ENCODE measurements around the gene DNAH17. TPM values are rescaled to one million over a fixed set of nuclear protein-coding genes. Genes with fewer than 3 reads are reported as not detected.

The DNAH17 gene
- polyA plus RNA-seq, 3 donors, result 0.01 to 0.51 (median 0.11) TPM

GRCh38 chr17:78458091-78458490, 119.1 kb downstream of the DNAH17 start:
- H3K36me3 ChIP-seq (replicated peaks in 1 of 2; ENCODE audit: control insufficient read depth in 1 of 2, insufficient read depth in 2 of 2, low read length in 2 of 2), result no peaks in the 10 kb centered on the region
- H3K79me2 ChIP-seq (ENCODE audit: insufficient read depth, low read length), result no peaks in the 10 kb centered on the region
- H3K4me1 ChIP-seq (ENCODE audit: control insufficient read depth in 1 of 2, insufficient read depth in 2 of 2, low read length in 2 of 2), result no peaks in the 10 kb centered on the region
- no peaks in the 10 kb centered on the region for H3K9me3 Mint-ChIP-seq
- no peaks in the 10 kb centered on the region for H3K36me3 Mint-ChIP-seq
- WGBS (ENCODE audit: insufficient coverage), result 95% methylated on average over 10 of the region's 10 CpGs
- H4K20me1 ChIP-seq (ENCODE audit: insufficient read depth, low read length), result no peaks in the 10 kb centered on the region
- H3K27me3 ChIP-seq (ENCODE audit: control insufficient read depth in 2 of 2, insufficient read depth in 2 of 2, low read length in 2 of 2), result no peaks in the 10 kb centered on the region
- H3K9me3 ChIP-seq (replicated peaks in 1 of 2; ENCODE audit: control insufficient read depth in 1 of 2, insufficient read depth in 1 of 2, low read length in 2 of 2), result no peaks in the 10 kb centered on the region
- H3K4me1 Mint-ChIP-seq, result no peaks in the 10 kb centered on the region
- H3K9ac ChIP-seq (ENCODE audit: insufficient read depth, low read length, poor library complexity, severe bottlenecking), result no peak overlapping the region
- no peak overlapping the region for H3K4me3 ChIP-seq (replicated peaks in 1 of 3; ENCODE audit: low read depth in 2 of 3, low read length in 3 of 3)
- peak overlapping the region in 1 of 7 donors; percentile 41 for H3K27ac Mint-ChIP-seq
- H2AFZ ChIP-seq (ENCODE audit: insufficient read depth, low read depth, low read length, poor library complexity, severe bottlenecking), result no peak overlapping the region
- DNase-seq, result no peak
- H3K27me3 Mint-ChIP-seq (ENCODE audit: low read depth in 3 of 3), result peaks cover 1 to 2% (median 1%) of the 10 kb centered on the region in 3 donors
- H3K4me3 Mint-ChIP-seq, result no peak overlapping the region
- H3K4me2 ChIP-seq (replicated peaks; ENCODE audit: extremely low read depth, low read length, poor library complexity, severe bottlenecking), result no peak overlapping the region
- no peak overlapping the region for H3K27ac ChIP-seq (ENCODE audit: low read depth in 1 of 2, low read length in 2 of 2)
- TF ChIP-seq CTCF (IDR thresholded peaks at IDR 0.05), result no peak
- intact Hi-C loops (cut with micrococcal nuclease), result no loop called here

DNA sequence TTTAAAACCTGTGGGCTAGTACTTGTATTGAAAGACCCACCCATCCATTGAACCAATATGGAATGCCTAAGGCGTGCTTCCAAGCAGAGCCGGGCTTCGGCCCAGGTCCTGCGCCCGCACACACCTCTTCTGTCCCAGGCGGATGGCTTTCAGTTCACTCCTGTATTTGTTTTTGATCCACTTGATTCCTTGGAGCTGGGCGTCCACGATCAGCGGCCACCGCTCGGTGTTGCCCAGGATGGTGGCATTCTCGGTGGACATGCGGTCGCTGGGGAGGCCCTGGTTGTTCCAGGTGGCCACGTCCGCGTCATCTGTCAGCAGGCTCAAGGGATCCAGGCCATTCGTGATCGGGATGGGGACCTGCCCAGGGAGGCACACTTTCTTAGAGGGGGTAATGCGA, 122.8 kb downstream of the DNAH17 start:
- intact Hi-C loops (cut with micrococcal nuclease), result no loop called here
- no peaks in the 10 kb centered on the region for H3K36me3 ChIP-seq (replicated peaks in 1 of 2; ENCODE audit: control insufficient read depth in 1 of 2, insufficient read depth in 2 of 2, low read length in 2 of 2)
- no peaks in the 10 kb centered on the region for H3K9me3 ChIP-seq (replicated peaks in 1 of 2; ENCODE audit: control insufficient read depth in 1 of 2, insufficient read depth in 1 of 2, low read length in 2 of 2)
- no peak overlapping the region for H3K4me3 Mint-ChIP-seq
- H3K36me3 Mint-ChIP-seq, result no peaks in the 10 kb centered on the region
- no peaks in the 10 kb centered on the region for H3K9me3 Mint-ChIP-seq
- H3K4me1 ChIP-seq (ENCODE audit: control insufficient read depth in 1 of 2, insufficient read depth in 2 of 2, low read length in 2 of 2), result peaks cover 6 to 8% of the 10 kb centered on the region in 2 donors
- H3K27me3 Mint-ChIP-seq (ENCODE audit: low read depth in 3 of 3), result peaks cover 1 to 5% (median 2%) of the 10 kb centered on the region in 3 donors
- H3K27me3 ChIP-seq (ENCODE audit: control insufficient read depth in 2 of 2, insufficient read depth in 2 of 2, low read length in 2 of 2), result no peaks in the 10 kb centered on the region
- no peak overlapping the region for H3K4me3 ChIP-seq (replicated peaks in 1 of 3; ENCODE audit: low read depth in 2 of 3, low read length in 3 of 3)
- H3K4me1 Mint-ChIP-seq, result peaks cover 13% of the 10 kb centered on the region
- H3K79me2 ChIP-seq (ENCODE audit: insufficient read depth, low read length), result no peaks in the 10 kb centered on the region
- WGBS (ENCODE audit: insufficient coverage), result over 99% methylated on average over 18 of the region's 20 CpGs
- no peak for TF ChIP-seq CTCF (IDR thresholded peaks at IDR 0.05)
- H2AFZ ChIP-seq (ENCODE audit: insufficient read depth, low read depth, low read length, poor library complexity, severe bottlenecking), result no peak overlapping the region
- peak overlapping the region in 1 of 7 donors; percentile 32 for H3K27ac Mint-ChIP-seq
- H3K9ac ChIP-seq (ENCODE audit: insufficient read depth, low read length, poor library complexity, severe bottlenecking), result no peak overlapping the region
- no peaks in the 10 kb centered on the region for H4K20me1 ChIP-seq (ENCODE audit: insufficient read depth, low read length)
- no peak overlapping the region for H3K27ac ChIP-seq (ENCODE audit: low read depth in 1 of 2, low read length in 2 of 2)
- H3K4me2 ChIP-seq (replicated peaks; ENCODE audit: extremely low read depth, low read length, poor library complexity, severe bottlenecking), result no peak overlapping the region
- no peak for DNase-seq

Measured in CD14-positive monocyte (primary cell).